LoVo (cell line): ENCODE results near the gene CEP131.

Source experiments
- DNase-seq: peaks from one replicate; pipeline ENCODE4 v3.0.0-alpha.2; 2016; ENCODE audit warnings: low spot score

The CEP131 gene

GRCh38 chr17:81187120-81187519, 35.6 kb downstream of the CEP131 start:
- DNase-seq: no peak

- DNase-seq: no peak
Measured at GRCh38 chr17:81186203-81186602, 36.6 kb downstream of the CEP131 start.

- no peak for DNase-seq
Measured at GRCh38 chr17:81184555-81184954, 38.2 kb downstream of the CEP131 start.

GRCh38 chr17:81183807-81184206, 39.0 kb downstream of the CEP131 start:
- DNase-seq: no peak

- no peak for DNase-seq
Measured at GRCh38 chr17:81183316-81183715, 39.4 kb downstream of the CEP131 start.

- DNase-seq: no peak
Measured at GRCh38 chr17:81182596-81182995, 40.2 kb downstream of the CEP131 start.

- DNase-seq: no peak
Measured at GRCh38 chr17:81181811-81182185, 41.0 kb downstream of the CEP131 start.

- no peak for DNase-seq
Measured at GRCh38 chr17:81180836-81181810, 41.6 kb downstream of the CEP131 start.

- no peak for DNase-seq
Measured at GRCh38 chr17:81179861-81180260, 42.9 kb downstream of the CEP131 start.

GRCh38 chr17:81179220-81179619, 43.5 kb downstream of the CEP131 start:
- no peak for DNase-seq

- DNase-seq: no peak
Measured at GRCh38 chr17:81178136-81179091, 44.4 kb downstream of the CEP131 start.

- DNase-seq: no peak
Measured at GRCh38 chr17:81176666-81177065, 46.1 kb downstream of the CEP131 start.

- no peak for DNase-seq
Measured at GRCh38 chr17:81173762-81174155, 49.0 kb downstream of the CEP131 start.

GRCh38 chr17:81173052-81173761, 49.6 kb downstream of the CEP131 start:
- DNase-seq: no peak

- DNase-seq: no peak
Measured at GRCh38 chr17:81171941-81172340, 50.8 kb downstream of the CEP131 start.

- DNase-seq: no peak
Measured at GRCh38 chr17:81170727-81171494, 51.9 kb downstream of the CEP131 start.

- no peak for DNase-seq
Measured at GRCh38 chr17:81169870-81170309, 52.9 kb downstream of the CEP131 start.

- no peak for DNase-seq
Measured at GRCh38 chr17:81167638-81168037, 55.1 kb downstream of the CEP131 start.

- DNase-seq: no peak
Measured at GRCh38 chr17:81167194-81167524, 55.6 kb downstream of the CEP131 start.

- DNase-seq: no peak
Measured at GRCh38 chr17:81166033-81166492, 56.7 kb downstream of the CEP131 start, which contains the start of gene AATK. Gene AATK, minus strand, starts transcription at chr17:81166221. Its CDS starts 229 bp downstream, at chr17:81165992.
